ENCODE measurements around the gene HMG20A. TPM values are rescaled to one million over a fixed set of nuclear protein-coding genes. Genes with fewer than 3 reads are reported as not detected.

The HMG20A gene
- total RNA-seq, 4 donors from 2014 or later, result 38.4 to 122 (median 41.6) TPM

DNA sequence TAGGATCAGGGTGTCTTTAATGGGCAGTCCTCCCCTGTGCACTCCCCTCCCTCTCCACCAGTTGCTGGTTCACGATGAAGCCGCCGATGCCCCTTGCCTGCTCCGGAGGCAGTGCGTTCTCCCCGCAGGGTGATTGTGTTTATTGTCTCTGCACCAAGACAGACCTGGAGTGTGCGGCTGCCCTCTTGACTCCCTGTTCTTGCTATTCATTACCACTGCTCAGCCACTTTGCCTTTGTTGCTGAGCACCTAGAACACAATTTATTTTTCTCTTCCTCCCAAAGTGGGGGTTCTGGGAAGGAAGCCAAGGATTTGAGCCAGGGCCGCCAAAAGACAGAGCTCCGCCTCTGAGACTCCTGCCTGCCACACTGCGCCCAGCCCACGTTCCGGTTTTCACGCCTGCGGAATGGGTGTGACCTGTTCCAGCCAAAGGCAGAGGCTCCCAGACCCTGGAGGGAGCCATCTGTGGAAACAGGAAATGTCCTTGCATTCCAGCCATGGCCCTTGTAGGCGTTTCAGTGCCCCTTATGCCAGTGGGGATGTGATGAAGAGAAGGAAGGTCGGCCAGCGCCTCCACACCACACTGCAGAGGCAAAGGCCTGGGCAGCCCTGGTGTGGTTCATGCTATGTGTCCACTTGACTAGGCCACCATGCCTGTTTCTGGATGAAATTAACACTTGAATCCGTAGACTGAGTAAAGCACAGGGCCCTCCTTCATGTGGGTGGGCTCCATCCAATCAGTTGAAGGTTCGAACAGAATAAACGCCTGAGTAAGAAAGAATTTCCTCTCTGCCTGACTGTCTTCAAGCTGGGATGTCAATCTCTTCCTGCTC, 85.8 kb downstream of the HMG20A start:
- no peak overlapping the region for H3K4me3 ChIP-seq
- TF ChIP-seq, protein P1, sequence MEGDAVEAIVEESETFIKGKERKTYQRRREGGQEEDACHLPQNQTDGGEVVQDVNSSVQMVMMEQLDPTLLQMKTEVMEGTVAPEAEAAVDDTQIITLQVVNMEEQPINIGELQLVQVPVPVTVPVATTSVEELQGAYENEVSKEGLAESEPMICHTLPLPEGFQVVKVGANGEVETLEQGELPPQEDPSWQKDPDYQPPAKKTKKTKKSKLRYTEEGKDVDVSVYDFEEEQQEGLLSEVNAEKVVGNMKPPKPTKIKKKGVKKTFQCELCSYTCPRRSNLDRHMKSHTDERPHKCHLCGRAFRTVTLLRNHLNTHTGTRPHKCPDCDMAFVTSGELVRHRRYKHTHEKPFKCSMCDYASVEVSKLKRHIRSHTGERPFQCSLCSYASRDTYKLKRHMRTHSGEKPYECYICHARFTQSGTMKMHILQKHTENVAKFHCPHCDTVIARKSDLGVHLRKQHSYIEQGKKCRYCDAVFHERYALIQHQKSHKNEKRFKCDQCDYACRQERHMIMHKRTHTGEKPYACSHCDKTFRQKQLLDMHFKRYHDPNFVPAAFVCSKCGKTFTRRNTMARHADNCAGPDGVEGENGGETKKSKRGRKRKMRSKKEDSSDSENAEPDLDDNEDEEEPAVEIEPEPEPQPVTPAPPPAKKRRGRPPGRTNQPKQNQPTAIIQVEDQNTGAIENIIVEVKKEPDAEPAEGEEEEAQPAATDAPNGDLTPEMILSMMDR (IDR thresholded peaks at IDR 0.05), result peak in 1 of 6 experiments; percentile 8
- no peak for TF ChIP-seq POLR2A (IDR thresholded peaks at IDR 0.05)
- H3K27ac ChIP-seq, result peak overlapping the region; percentile 3 to 79 (median 56)
- DNase-seq, result peak in 2 of 3 donors; percentile 52 to 63
- H3K27me3 ChIP-seq, result no peaks in the 10 kb centered on the region
- no peaks in the 10 kb centered on the region for H3K36me3 ChIP-seq
- peaks cover 0 to 37% (median 8%) of the 10 kb centered on the region in 4 donors for H3K4me1 ChIP-seq
- no peaks in the 10 kb centered on the region for H3K9me3 ChIP-seq

- no peaks in the 10 kb centered on the region for H3K9me3 ChIP-seq
- no peaks in the 10 kb centered on the region for H3K36me3 ChIP-seq
- H3K27me3 ChIP-seq, result no peaks in the 10 kb centered on the region
- peaks cover 0 to 37% (median 8%) of the 10 kb centered on the region in 4 donors for H3K4me1 ChIP-seq
- H3K27ac ChIP-seq, result peak overlapping the region; percentile 25 to 79 (median 56)
- peak in 2 of 3 donors; percentile 67 to 70 for DNase-seq
- H3K4me3 ChIP-seq, result no peak overlapping the region
- TF ChIP-seq, protein P1 (IDR thresholded peaks at IDR 0.05), result no peak
- TF ChIP-seq POLR2A (IDR thresholded peaks at IDR 0.05), result no peak
These were observed 86.6 kb downstream of the HMG20A start for GRCh38 chr15:77507143-77507897.

- Histone ChIP-seq H3K9me3 (no peaks in the 10 kb centered on the region), H3K27ac (peak overlapping the region; percentile 25 to 79 (median 56)), H3K36me3 (no peaks in the 10 kb centered on the region), H3K4me1 (peaks cover 0 to 37% (median 8%) of the 10 kb centered on the region in 4 donors), H3K27me3 (no peaks in the 10 kb centered on the region), H3K4me3 (no peak overlapping the region)
- no peak for DNase-seq
- no peak for TF ChIP-seq POLR2A (IDR thresholded peaks at IDR 0.05)
- TF ChIP-seq, protein P1 (IDR thresholded peaks at IDR 0.05), result no peak
These were observed 87.2 kb downstream of the HMG20A start for GRCh38 chr15:77507911-77508310.

- Histone ChIP-seq H3K27ac (peak overlapping the region in 3 of 4 donors; percentile 19 to 79 (median 40)), H3K4me1 (peaks cover 0 to 37% (median 8%) of the 10 kb centered on the region in 4 donors), H3K9me3 (no peaks in the 10 kb centered on the region), H3K4me3 (no peak overlapping the region), H3K36me3 (no peaks in the 10 kb centered on the region), H3K27me3 (no peaks in the 10 kb centered on the region)
- TF ChIP-seq, protein P1 (IDR thresholded peaks at IDR 0.05), result no peak
- no peak for TF ChIP-seq POLR2A (IDR thresholded peaks at IDR 0.05)
- no peak for DNase-seq
These were observed 88.0 kb downstream of the HMG20A start for GRCh38 chr15:77508541-77509243.

All from Peyer's patch (tissue), 4 donors.